Measurements from ENCODE around the gene KIF26B. TPM values are rescaled to one million over a fixed set of nuclear protein-coding genes. Genes with fewer than 3 reads are reported as not detected.

KIF26B gene
- polyA plus RNA-seq, 1 donor from 2014 or later, result 6.3 TPM

GRCh38 chr1:245222931-245223595 lies 68.3 kb downstream of the KIF26B start:
- Histone ChIP-seq H3K36me3 (ENCODE audit: insufficient read depth, low read length) (no peaks in the 10 kb centered on the region), H3K4me2 (ENCODE audit: low read length) (no peak overlapping the region), H3K27me3 (ENCODE audit: insufficient read depth, low read depth, low read length) (no peaks in the 10 kb centered on the region), H4K20me1 (ENCODE audit: insufficient read depth) (no peaks in the 10 kb centered on the region), H3K9me2 (ENCODE audit: insufficient read depth, low read length) (no peaks in the 10 kb centered on the region), H2AFZ (ENCODE audit: low read depth, low read length) (no peak overlapping the region), H3K9ac (ENCODE audit: low read length) (no peak overlapping the region), H3K9me3 (ENCODE audit: low read length) (no peaks in the 10 kb centered on the region), H3K4me3 (ENCODE audit: low read length) (no peak overlapping the region), H3K27ac (ENCODE audit: low read length) (no peak overlapping the region), H3K79me2 (replicated peaks; ENCODE audit: insufficient read depth, low read length) (no peaks in the 10 kb centered on the region), H3F3A (ENCODE audit: insufficient read depth, low read length, poor library complexity, severe bottlenecking) (no peaks in the 10 kb centered on the region)
- no peak for TF ChIP-seq EP300 (conservative IDR thresholded peaks at IDR 0.05; ENCODE audit: poor library complexity, severe bottlenecking)
- no peak for TF ChIP-seq EZH2 (IDR thresholded peaks at IDR 0.05; ENCODE audit: borderline replicate concordance, insufficient read depth, low read length, poor library complexity, severe bottlenecking)
- no peak for TF ChIP-seq POLR2AphosphoS5 (IDR thresholded peaks at IDR 0.05)
- TF ChIP-seq MXI1 (conservative IDR thresholded peaks at IDR 0.05; ENCODE audit: poor library complexity, severe bottlenecking), result no peak
- TF ChIP-seq RAD21 (conservative IDR thresholded peaks at IDR 0.05), result no peak

- Histone ChIP-seq H2AFZ (ENCODE audit: low read depth, low read length) (no peak overlapping the region), H3K4me2 (ENCODE audit: low read length) (no peak overlapping the region), H3K9me3 (ENCODE audit: low read length) (no peaks in the 10 kb centered on the region), H3F3A (ENCODE audit: insufficient read depth, low read length, poor library complexity, severe bottlenecking) (no peaks in the 10 kb centered on the region), H4K20me1 (ENCODE audit: insufficient read depth) (no peaks in the 10 kb centered on the region), H3K36me3 (ENCODE audit: insufficient read depth, low read length) (no peaks in the 10 kb centered on the region), H3K79me2 (replicated peaks; ENCODE audit: insufficient read depth, low read length) (no peaks in the 10 kb centered on the region), H3K9ac (ENCODE audit: low read length) (no peak overlapping the region), H3K4me3 (ENCODE audit: low read length) (no peak overlapping the region), H3K9me2 (ENCODE audit: insufficient read depth, low read length) (no peaks in the 10 kb centered on the region), H3K27me3 (ENCODE audit: insufficient read depth, low read depth, low read length) (no peaks in the 10 kb centered on the region), H3K27ac (ENCODE audit: low read length) (no peak overlapping the region)
- TF ChIP-seq EP300 (conservative IDR thresholded peaks at IDR 0.05; ENCODE audit: poor library complexity, severe bottlenecking) (no peak), POLR2AphosphoS5 (IDR thresholded peaks at IDR 0.05) (peak; percentile 27)
Measured at GRCh38 chr1:245225322-245226202, 70.8 kb downstream of the KIF26B start.

GRCh38 chr1:245226203-245226499 lies 71.4 kb downstream of the KIF26B start:
- no peak overlapping the region for H3K4me2 ChIP-seq (ENCODE audit: low read length)
- H3K27me3 ChIP-seq (ENCODE audit: insufficient read depth, low read depth, low read length), result no peaks in the 10 kb centered on the region
- H3K79me2 ChIP-seq (replicated peaks; ENCODE audit: insufficient read depth, low read length), result no peaks in the 10 kb centered on the region
- H3K27ac ChIP-seq (ENCODE audit: low read length), result no peak overlapping the region
- TF ChIP-seq MXI1 (conservative IDR thresholded peaks at IDR 0.05; ENCODE audit: poor library complexity, severe bottlenecking) (no peak), RAD21 (conservative IDR thresholded peaks at IDR 0.05) (no peak), REST (IDR thresholded peaks at IDR 0.05; ENCODE audit: borderline replicate concordance) (no peak), EZH2 (IDR thresholded peaks at IDR 0.05; ENCODE audit: borderline replicate concordance, insufficient read depth, low read length, poor library complexity, severe bottlenecking) (no peak), SMC3 (conservative IDR thresholded peaks at IDR 0.05; ENCODE audit: poor library complexity) (no peak), CTCF (IDR thresholded peaks at IDR 0.05; ENCODE audit: poor library complexity, severe bottlenecking) (no peak), EP300 (conservative IDR thresholded peaks at IDR 0.05; ENCODE audit: poor library complexity, severe bottlenecking) (no peak), TAF1 (IDR thresholded peaks at IDR 0.05; ENCODE audit: low read depth) (no peak), POLR2AphosphoS5 (IDR thresholded peaks at IDR 0.05) (no peak)
- no peaks in the 10 kb centered on the region for H3K36me3 ChIP-seq (ENCODE audit: insufficient read depth, low read length)
- no peaks in the 10 kb centered on the region for H3K9me2 ChIP-seq (ENCODE audit: insufficient read depth, low read length)
- H2AFZ ChIP-seq (ENCODE audit: low read depth, low read length), result no peak overlapping the region
- H3K4me3 ChIP-seq (ENCODE audit: low read length), result no peak overlapping the region
- no peaks in the 10 kb centered on the region for H3F3A ChIP-seq (ENCODE audit: insufficient read depth, low read length, poor library complexity, severe bottlenecking)
- H3K9ac ChIP-seq (ENCODE audit: low read length), result no peak overlapping the region
- H4K20me1 ChIP-seq (ENCODE audit: insufficient read depth), result no peaks in the 10 kb centered on the region
- H3K9me3 ChIP-seq (ENCODE audit: low read length), result no peaks in the 10 kb centered on the region

All from neural cell (in vitro differentiated cells).